B cell (primary cell): ENCODE results near the gene COL11A2. TPM values are rescaled to one million over a fixed set of nuclear protein-coding genes. Genes with fewer than 3 reads are reported as not detected.

Experiments used
- ATAC-seq: fragments of 200-7000 bp; cut with Tn5 transposase; one replicate; pipeline ENCODE4 v1.10.0; 2021; ENCODE audit warnings: low read depth, mild to moderate bottlenecking, moderate number of reproducible peaks, moderate library complexity
- CTCF ChIA-PET: fragments of 350-600 bp; sonication (Branson Sonifier 250); formaldehyde crosslinking; loops from one replicate; lab custom pipeline; 2021; ENCODE audit warnings: antibody characterized with exemption, inconsistent platforms; lab: Charles Lee
- POLR2A ChIA-PET: fragments of 350-600 bp; sonication (Branson Sonifier 250); formaldehyde crosslinking; loops from one replicate; lab custom pipeline; 2021; ENCODE audit warnings: antibody characterized with exemption; lab: Charles Lee
- DNase-seq: peaks from one replicate; pipeline ENCODE4 v3.0.0; 2013
- H2AFZ ChIP-seq: 2 replicates; pipeline ENCODE4 v1.6.1; 2012; ENCODE audit warnings: mild to moderate bottlenecking, low read depth, low read length; ENCODE audit not compliant: insufficient read depth, poor library complexity, severe bottlenecking
- H3K27ac ChIP-seq, 2 donors: 1 replicate in 1 of 2; 2 replicates in 1 of 2; pipeline ENCODE4 v1.5.1; 2012 to 2013; ENCODE audit warnings: low read length in 2 of 2, mild to moderate bottlenecking in 2 of 2, moderate library complexity in 1 of 2
- H3K27me3 ChIP-seq, 4 experiments: fragments of 200-600 bp in 1 of 4; sonication (generic) in 1 of 4; replicated peaks in 1 of 4; 1 replicate in 2 of 4; 2 replicates in 2 of 4; pipeline versions ENCODE4 v1.6.1 to v1.7.0; 2013 to 2016; ENCODE audit warnings: low read length in 3 of 4, mild to moderate bottlenecking in 2 of 4, mixed read lengths in 1 of 4, moderate library complexity in 1 of 4; ENCODE audit not compliant: insufficient read depth in 4 of 4, control insufficient read depth in 3 of 4; ENCODE audit errors: control extremely low read depth in 1 of 4
- H3K36me3 ChIP-seq, 2 experiments: replicated peaks in 1 of 2; 1 replicate in 1 of 2; 2 replicates in 1 of 2; pipeline versions ENCODE4 v1.6.1 to v1.7.1; 2013; ENCODE audit warnings: low read length in 1 of 2; ENCODE audit not compliant: insufficient read depth in 2 of 2, control insufficient read depth in 1 of 2; ENCODE audit errors: control extremely low read depth in 1 of 2, extremely low read depth in 1 of 2
- H3K4me1 ChIP-seq, 2 donors: fragments of 200-600 bp in 1 of 2; sonication (generic) in 1 of 2; 1 replicate in 1 of 2; 2 replicates in 1 of 2; pipeline versions ENCODE4 v1.5.1 to v1.6.1; 2013 to 2017; ENCODE audit warnings: low read length in 2 of 2; ENCODE audit not compliant: control insufficient read depth in 2 of 2, insufficient read depth in 2 of 2
- H3K4me2 ChIP-seq: replicated peaks from 2 replicates; pipeline ENCODE3; 2012; ENCODE audit warnings: mild to moderate bottlenecking, low read depth, low read length; ENCODE audit not compliant: poor library complexity, severe bottlenecking
- H3K4me3 ChIP-seq, 5 experiments: fragments of 200-600 bp in 1 of 5; sonication (generic) in 1 of 5; 1 replicate in 3 of 5; 2 replicates in 2 of 5; pipeline versions ENCODE4 v1.5.1 to v1.7.0; 2011 to 2016; ENCODE audit warnings: low read length in 4 of 5, mild to moderate bottlenecking in 4 of 5, low read depth in 2 of 5, control low read depth in 1 of 5, moderate library complexity in 1 of 5; ENCODE audit not compliant: insufficient read depth in 1 of 5; ENCODE audit errors: control extremely low read depth in 1 of 5, extremely low read depth in 1 of 5
- H3K79me2 ChIP-seq: fragments of 200-600 bp; sonication (generic); one replicate; pipeline ENCODE4 v1.6.0; 2016; ENCODE audit warnings: low read length; ENCODE audit not compliant: control insufficient read depth, insufficient read depth
- H3K9ac ChIP-seq: fragments of 200-600 bp; sonication (generic); 2 replicates; pipeline ENCODE4 v1.6.1; 2017; ENCODE audit warnings: mild to moderate bottlenecking, low read length, moderate library complexity
- H3K9me3 ChIP-seq, 3 donors: one replicate each; pipeline versions ENCODE4 v1.6.1 to v1.7.1; 2013; ENCODE audit warnings: low read length in 2 of 3; ENCODE audit not compliant: control insufficient read depth in 2 of 3, insufficient read depth in 1 of 3; ENCODE audit errors: control extremely low read depth in 1 of 3
- H4K20me1 ChIP-seq: 2 replicates; pipeline ENCODE4 v1.6.0; 2012; ENCODE audit warnings: mild to moderate bottlenecking, low read length; ENCODE audit not compliant: insufficient read depth, control insufficient read depth, poor library complexity, severe bottlenecking
- H3K27ac Mint-ChIP-seq: one replicate; pipeline ENCODE4 v1.8.0; 2021; ENCODE audit warnings: mixed read lengths
- H3K27me3 Mint-ChIP-seq: one replicate; pipeline ENCODE4 v1.8.0; 2021; ENCODE audit warnings: mixed read lengths
- H3K4me1 Mint-ChIP-seq: one replicate; pipeline ENCODE4 v1.8.0; 2021; ENCODE audit warnings: mixed read lengths
- H3K4me3 Mint-ChIP-seq: one replicate; pipeline ENCODE4 v1.8.0; 2021; ENCODE audit warnings: mixed read lengths
- H3K9me3 Mint-ChIP-seq: one replicate; pipeline ENCODE4 v1.8.0; 2022; ENCODE audit warnings: mixed read lengths; ENCODE audit not compliant: insufficient read depth
- CTCF ChIP-seq: fragments of 200-600 bp; IDR thresholded peaks from one replicate; pipeline ENCODE4 v1.8.0; 2022; ENCODE audit warnings: antibody characterized with exemption, mild to moderate bottlenecking
- EZH2 ChIP-seq: IDR thresholded peaks from 2 replicates; pipeline ENCODE4 v1.6.1; 2012; ENCODE audit warnings: borderline replicate concordance, low read depth, mild to moderate bottlenecking, moderate library complexity, low read length; ENCODE audit not compliant: insufficient read depth, poor library complexity, severe bottlenecking
- WGBS: methylation state at CpG from one replicate; pipeline ENCODE4 v1.1.5; 2013; ENCODE audit warnings: missing lambda C conversion rate; ENCODE audit not compliant: insufficient coverage; 5-methylcytosine and 5-hydroxymethylcytosine counted together
- intact Hi-C: fragments of 100-400 bp; cut with micrococcal nuclease; formaldehyde crosslinking; loops from one replicate; pipeline ENCODE4 v1.10.0; 2022
- polyA plus RNA-seq: library from polyadenylated mRNA; depleted of rRNA; stranded (reverse); fragments of >200 nt; gene quantifications from 2 replicates; pipeline ENCODE4 v1.2.3, GENCODE V29; 2012
- total RNA-seq, 2 donors: library from RNA; stranded (reverse); fragments of 120-200 nt in 1 of 2; gene quantifications; 1 replicate in 1 of 2; 2 replicates in 1 of 2; pipeline versions ENCODE4 v1.2.3 to v1.2.4, GENCODE V29; 2013 to 2022

Gene COL11A2
- total and polyA plus RNA-seq, 2 donors (not counting 1 experiment from before 2014, with no cell fraction given) = 0.39 to 0.82 TPM

DNA sequence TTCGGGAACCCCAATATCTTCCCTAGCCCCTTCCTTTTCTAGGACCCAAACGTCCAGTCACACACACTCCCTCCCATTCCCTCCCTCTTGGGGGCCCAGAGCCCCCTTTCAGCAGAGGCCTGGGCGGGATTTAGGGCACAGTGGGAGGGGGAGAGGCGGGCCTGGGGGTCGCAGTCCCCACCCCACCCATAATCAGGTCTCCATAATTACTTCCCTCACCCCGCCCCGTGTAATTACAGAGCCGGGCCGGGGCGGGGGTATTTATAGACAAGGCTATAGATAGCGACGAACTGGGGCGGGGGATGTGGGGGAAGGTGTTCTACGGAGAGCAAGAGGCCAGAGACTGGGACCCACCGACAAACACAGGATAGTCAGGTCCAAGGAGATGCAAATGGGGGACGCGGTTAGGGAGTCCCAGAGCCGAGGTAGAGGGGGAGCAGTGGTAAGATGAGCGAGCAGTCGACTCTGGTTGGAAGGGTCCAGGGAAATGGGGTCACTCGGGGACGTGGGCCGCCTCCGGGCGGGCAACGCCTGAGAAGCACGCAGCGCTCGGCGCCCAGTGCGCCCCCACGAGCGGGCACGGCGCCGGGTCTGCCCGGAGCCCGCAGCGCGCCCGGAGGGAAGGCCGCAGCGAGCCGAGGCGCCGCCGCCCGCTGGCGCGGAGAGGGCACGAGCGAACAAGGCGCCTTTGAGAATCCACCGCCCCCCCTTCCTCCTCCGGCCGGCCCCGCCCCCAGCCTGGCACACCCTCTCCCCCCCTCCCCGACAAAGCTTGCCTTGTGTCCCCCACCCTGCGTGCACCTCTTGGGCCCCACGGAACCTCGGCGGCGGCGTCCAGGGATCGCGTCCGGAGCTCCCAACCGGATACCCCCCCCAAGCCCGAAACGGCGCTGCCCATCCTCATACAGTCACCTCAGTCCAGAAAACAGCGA is 670 bp upstream of the COL11A2 start:
- H3K79me2 ChIP-seq = peaks cover 4% of the 10 kb centered on the region
- H3K27ac Mint-ChIP-seq = peak overlapping the region; percentile 53
- H3K36me3 ChIP-seq = peaks cover 0 to 37% of the 10 kb centered on the region in 2 experiments
- intact Hi-C loops = loop anchor here (2.0 kb wide), 1 partner anchor 16 kb away; the partner anchor contains the start of gene RING1
- H3K27me3 Mint-ChIP-seq = peaks cover 22% of the 10 kb centered on the region
- peaks cover 21 to 28% of the 10 kb centered on the region in 2 donors for H3K4me1 ChIP-seq
- ChIA-PET CTCF (interaction anchor here (1.0 kb wide), 1 partner anchor 72 kb away, joined by 3 read pairs; no protein-coding TSS in a partner anchor), POLR2A (interaction anchor here (0.6 kb wide), 1 partner anchor 57 kb away, joined by 3 read pairs; no protein-coding TSS in a partner anchor)
- H3K4me1 Mint-ChIP-seq = peaks cover 29% of the 10 kb centered on the region
- WGBS = 1% methylated on average over 37 of the region's 72 CpGs
- H3K27me3 ChIP-seq = peaks cover 0 to 42% (median 15%) of the 10 kb centered on the region in 4 experiments
- peak overlapping the region; percentile 60 for H2AFZ ChIP-seq
- H3K9me3 Mint-ChIP-seq = no peaks in the 10 kb centered on the region
- H3K4me3 Mint-ChIP-seq = peak overlapping the region; percentile 90
- no peak overlapping the region for H3K27ac ChIP-seq
- peak overlapping the region; percentile 67 for H3K9ac ChIP-seq
- DNase-seq = peak; percentile 65
- H3K4me3 ChIP-seq = peak overlapping the region in 4 of 5 experiments; percentile 40 to 60 (median 50)
- ATAC-seq = peak; percentile 52
- TF ChIP-seq EZH2 (no peak), CTCF (no peak)
- H4K20me1 ChIP-seq = peaks cover 9% of the 10 kb centered on the region
- H3K4me2 ChIP-seq = peak overlapping the region; percentile 98
- H3K9me3 ChIP-seq = peaks cover 0 to 8% (median 0%) of the 10 kb centered on the region in 3 donors
